HG03378 (cell line): Measurements from ENCODE around the gene SRP72.
A peak's percentile ranks its signal among the peaks of the same experiment; 100 is the strongest.
"Not testable (repeated sequence)": the region's sequence is repeated elsewhere in the genome, so short reads cannot be mapped to it uniquely, and the experiment has no call there.

Source experiments
- ATAC-seq: cut with Tn5 transposase; IDR thresholded peaks from one replicate; pipeline ENCODE4 v1.9.1; 2021; ENCODE audit warnings: mild to moderate bottlenecking, moderate library complexity; ENCODE audit not compliant: unreplicated experiment

SRP72 gene, protein sequence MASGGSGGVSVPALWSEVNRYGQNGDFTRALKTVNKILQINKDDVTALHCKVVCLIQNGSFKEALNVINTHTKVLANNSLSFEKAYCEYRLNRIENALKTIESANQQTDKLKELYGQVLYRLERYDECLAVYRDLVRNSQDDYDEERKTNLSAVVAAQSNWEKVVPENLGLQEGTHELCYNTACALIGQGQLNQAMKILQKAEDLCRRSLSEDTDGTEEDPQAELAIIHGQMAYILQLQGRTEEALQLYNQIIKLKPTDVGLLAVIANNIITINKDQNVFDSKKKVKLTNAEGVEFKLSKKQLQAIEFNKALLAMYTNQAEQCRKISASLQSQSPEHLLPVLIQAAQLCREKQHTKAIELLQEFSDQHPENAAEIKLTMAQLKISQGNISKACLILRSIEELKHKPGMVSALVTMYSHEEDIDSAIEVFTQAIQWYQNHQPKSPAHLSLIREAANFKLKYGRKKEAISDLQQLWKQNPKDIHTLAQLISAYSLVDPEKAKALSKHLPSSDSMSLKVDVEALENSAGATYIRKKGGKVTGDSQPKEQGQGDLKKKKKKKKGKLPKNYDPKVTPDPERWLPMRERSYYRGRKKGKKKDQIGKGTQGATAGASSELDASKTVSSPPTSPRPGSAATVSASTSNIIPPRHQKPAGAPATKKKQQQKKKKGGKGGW

DNA sequence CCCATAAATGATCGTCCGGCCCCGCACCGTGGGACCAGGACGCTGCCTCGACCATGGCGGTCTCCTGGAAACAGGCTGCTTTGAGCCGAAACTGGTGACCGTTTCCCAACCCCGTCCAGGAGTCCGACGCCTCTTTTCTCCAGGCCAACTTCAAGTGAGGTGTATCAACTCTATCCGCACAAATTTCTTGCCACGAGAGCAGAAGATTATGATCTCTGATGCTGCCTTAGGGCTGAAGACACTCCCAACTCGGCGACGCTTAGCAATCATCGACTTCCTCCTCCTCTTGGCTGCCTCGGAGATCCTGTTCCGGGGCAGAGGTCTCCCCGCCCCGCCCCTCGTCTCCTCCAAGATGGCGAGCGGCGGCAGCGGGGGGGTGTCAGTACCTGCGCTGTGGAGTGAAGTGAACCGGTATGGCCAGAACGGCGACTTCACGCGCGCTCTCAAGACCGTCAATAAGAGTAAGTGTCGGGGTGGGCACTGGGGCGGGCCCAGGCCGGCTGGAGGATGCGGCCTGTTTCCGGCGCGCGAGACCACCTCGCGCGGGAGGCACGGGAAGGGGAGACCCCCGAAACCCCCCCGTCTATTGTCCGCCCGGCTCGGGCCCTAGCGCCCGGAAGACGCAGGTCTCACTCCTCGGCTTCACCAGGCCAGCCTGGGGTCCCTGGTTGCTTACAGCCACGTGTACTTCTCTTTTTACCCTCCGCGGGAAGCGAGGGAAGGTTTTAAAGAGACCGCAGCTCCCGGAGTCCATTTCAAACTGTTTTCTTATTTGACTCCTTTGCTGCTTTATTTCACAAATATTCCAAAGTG lies at the start of gene SRP72:
Gene SRP72, plus strand, starts transcription at position 334 of the 813 bp plus-strand sequence. Its CDS starts 19 bp downstream, at position 353.
- ATAC-seq = peak; percentile 87

GRCh38 chr4:56424176-56424575 lies 43.2 kb upstream of the SRP72 start:
- no peak for ATAC-seq

GRCh38 chr4:56424697-56425514 lies 42.5 kb upstream of the SRP72 start:
- no peak for ATAC-seq

- no peak for ATAC-seq
These were observed 41.9 kb upstream of the SRP72 start for GRCh38 chr4:56425518-56425917.

DNA sequence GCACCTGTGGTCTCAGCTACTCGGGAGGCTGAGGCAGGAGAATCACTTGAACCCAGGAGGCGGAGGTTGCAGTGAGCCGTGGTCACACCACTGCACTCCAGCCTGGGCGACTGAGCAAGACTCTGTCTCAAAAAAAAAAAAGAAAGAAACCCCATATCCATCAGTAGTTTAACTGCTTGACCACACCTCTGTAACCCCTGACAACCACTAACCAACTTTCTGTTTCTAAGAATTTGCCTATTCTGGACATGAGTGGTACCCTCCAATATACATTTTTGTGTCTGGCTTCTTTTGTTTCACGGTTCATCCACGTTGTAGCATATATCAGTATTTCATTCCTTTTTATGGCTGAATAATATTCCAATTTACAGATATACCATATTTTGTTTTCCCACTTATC lies 41.1 kb upstream of the SRP72 start:
- ATAC-seq = peak; percentile 80

- ATAC-seq = no peak
These were observed 40.2 kb upstream of the SRP72 start for GRCh38 chr4:56427179-56427578.

DNA sequence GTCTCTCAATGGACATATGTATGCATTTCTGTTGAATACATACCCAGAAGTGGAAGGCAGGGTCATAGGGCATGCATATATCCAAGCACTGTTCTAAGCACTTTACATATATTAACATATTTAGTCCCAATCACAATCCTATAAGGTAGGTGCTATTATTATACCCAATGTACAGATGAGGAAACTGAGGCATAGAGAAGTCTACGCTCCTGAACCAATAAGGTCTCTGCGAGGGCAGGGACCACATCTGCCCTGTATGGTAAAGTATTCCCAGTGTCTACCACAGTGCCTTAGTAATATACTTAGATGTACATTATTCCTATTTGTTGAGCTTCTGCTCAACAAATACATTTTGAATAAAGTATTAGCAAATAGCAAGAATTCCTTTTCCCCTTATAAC lies 37.2 kb upstream of the SRP72 start:
- no peak for ATAC-seq

DNA sequence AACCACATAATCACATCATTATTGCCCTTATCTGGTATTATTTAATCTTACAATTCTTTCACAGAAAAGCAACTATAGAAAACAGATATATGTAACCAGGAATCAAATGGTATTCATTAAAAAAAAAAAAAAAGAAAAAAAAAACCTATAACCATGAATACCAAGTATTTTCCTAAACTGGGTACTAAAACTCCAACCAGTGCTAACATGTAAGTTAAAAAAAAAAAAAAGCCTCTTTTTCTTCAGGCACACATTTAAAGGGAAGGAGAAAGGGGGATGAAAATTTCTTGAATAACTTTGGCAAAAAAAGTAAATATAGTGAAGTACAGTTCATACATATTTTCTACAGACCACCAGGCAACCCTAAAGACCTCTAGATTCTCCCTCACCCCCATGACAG lies 34.1 kb upstream of the SRP72 start:
- ATAC-seq = no peak

DNA sequence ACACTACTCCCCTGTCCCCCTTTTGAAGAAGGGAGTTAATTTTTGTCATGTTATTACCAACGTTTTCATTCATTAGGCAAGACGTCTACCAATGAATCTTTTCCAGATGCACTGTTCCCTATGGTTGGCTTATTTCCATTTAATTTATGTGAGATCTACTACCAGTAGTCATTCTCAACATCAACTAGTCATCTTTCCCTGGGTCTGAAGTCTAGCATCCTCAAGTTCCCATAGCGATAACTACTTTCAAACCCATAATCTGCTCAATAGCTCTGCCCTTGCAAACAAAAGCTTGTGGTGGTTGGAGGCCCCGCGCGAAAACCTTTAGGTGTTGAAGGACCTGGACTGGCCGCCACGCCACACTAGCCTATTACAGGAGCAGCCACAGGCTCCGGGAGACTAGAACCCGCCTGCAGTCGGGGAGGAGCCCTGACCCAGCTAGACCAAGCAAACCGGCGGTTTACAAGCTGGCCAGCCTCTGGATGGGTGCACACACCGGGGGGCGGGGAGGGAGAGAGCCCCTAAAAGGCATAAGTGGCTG lies 32.7 kb upstream of the SRP72 start:
- no peak for ATAC-seq

DNA sequence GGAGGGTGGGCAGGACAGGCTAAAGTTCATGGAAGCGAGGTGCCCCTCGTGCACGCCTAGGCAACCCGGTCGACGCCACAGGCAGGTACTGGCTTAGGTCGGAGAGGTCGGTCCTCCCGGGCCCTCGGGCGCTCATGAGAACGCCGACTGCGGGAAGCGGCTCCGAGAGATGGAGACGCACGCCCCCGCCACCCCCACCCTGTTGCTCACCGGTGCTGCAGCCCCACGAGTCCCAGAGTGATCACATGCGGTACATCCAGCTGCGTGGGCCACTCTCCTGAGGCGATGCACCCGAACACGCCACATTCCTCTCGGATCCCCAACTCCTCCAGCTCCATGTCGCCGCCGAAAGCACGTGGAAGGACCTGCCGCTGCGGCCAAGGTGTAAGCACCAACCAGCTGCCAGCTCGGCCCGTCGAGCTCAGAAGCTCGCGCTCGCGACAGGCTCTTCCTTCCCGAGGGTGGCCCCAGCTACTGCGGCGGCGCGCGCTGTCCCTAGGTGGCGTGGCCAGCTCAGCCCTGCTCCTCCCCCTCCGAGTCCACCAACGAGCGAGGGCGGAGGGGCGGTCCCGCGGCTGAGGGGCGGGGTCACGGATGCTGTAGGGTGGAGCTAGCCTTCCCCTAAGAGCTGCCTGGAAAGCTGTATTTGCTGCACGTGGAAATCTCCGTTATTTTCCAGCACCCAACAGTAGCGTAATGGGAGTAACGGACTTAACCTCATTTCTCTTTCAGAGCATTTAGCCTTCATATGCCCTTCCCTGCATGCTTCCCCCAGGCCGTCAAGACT lies 32.1 kb upstream of the SRP72 start, which contains the start of gene PPAT:
Gene PPAT, minus strand, starts transcription at position 476 of the 787 bp plus-strand sequence. Its CDS starts 138 bp downstream, at position 338.
- peak; percentile 72 for ATAC-seq

- ATAC-seq = no peak
These were observed 28.7 kb upstream of the SRP72 start for GRCh38 chr4:56438766-56439165.

DNA sequence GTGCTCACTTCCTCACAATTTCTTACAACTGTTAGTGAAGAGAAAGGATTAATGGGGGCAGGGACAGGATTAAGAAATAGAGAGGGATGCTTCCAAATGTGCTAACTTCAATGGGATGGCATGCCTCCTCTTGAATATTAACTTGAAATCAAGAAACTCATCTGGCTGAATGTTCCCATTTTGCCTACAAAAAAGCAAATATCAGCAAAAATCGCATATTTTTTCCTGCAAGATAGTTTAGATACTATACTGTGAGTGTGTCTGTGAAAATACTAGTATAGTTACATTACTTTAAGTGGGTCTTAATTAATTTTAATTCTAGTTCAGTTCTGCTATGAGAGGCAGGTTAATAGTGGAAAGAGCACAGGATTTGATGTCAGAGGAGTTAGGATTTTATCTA lies 26.4 kb upstream of the SRP72 start:
- no peak for ATAC-seq

DNA sequence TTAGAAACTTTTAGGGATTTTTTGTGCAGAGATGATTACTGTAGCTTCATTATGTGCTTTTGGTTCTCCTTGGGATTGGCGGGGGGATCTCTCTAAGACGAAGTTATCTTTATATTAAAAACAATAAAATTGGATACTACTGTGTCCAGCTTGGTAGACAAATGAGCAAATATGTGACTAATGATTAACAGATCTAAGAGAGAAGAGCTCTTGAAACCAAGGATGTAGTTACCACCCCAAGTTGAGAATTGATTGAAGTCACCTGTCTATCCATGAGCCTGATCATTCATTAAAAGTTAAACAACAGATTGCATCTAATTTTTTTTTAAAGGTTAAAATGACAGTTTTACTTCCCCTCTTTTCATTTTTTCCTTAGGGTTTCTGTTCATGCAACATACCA lies 22.7 kb upstream of the SRP72 start:
- ATAC-seq = no peak

- no peak for ATAC-seq
These were observed 21.7 kb upstream of the SRP72 start for GRCh38 chr4:56445699-56446098.

- ATAC-seq = no peak
These were observed 19.1 kb upstream of the SRP72 start for GRCh38 chr4:56448301-56448700.

GRCh38 chr4:56449475-56449874 lies 17.9 kb upstream of the SRP72 start:
- ATAC-seq = not testable (repeated sequence)

DNA sequence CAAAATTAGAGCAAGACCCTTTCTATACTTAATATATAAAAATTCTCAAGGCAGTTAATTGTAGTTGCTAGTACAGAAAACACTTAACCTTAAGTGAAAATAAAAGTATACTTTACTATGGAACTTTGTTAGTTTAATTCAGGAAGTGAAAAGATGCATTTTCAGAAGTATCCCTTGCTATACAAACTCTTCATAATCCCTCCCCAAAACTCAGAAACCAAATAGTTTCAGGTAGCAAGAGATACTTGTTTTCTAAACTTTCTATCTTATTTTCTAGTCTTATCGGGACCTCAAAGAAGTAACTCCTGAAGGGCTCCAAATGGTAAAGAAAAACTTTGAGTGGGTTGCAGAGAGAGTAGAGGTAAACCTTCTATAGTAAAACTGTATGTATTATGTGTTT lies 17.1 kb upstream of the SRP72 start:
- ATAC-seq = no peak

GRCh38 chr4:56460085-56460484 lies 7.3 kb upstream of the SRP72 start:
- no peak for ATAC-seq

DNA sequence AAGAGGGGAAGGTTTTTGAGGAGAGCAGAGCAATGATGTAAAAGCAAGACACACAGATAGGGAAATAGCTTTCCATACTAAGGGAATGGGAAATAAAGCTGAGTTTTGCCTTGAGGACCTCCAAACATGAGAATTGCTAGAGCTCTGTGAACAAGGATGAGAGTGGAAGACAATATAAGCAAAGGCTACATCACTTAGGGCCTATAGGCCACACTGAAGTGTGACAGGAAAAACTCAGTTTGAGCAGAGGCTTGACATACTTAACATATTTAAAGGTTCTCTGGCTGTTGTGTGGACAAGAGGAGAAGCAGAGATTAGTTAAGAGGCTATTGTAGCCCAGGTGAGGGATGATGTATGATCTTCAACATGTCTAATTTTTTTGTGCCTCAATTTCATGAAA lies 5.3 kb upstream of the SRP72 start:
- ATAC-seq = no peak
